Measurements from ENCODE around the gene CBX5. TPM values are rescaled to one million over a fixed set of nuclear protein-coding genes. Genes with fewer than 3 reads are reported as not detected.

The CBX5 gene
- polyA plus RNA-seq, 1 donor from 2014 or later: 57.1 TPM

Small RNA genes lying within 50 kb of the gene (small RNA-seq; reads per million reads assigned to genes)
- gene RN7SL390P: 0 reads per million in 3 experiments
- 0 reads per million in 3 experiments for gene RNU6-950P

Other genes with a start within 250 kb of the CBX5 start
- not detected in 2 replicates for gene HOXC5, start 247.1 kb downstream of the CBX5 start, polyA plus RNA-seq
- not detected in 2 replicates for gene HOXC4, start 226.3 kb downstream of the CBX5 start, polyA plus RNA-seq
- 57.8 and 76.6 TPM in 2 replicates for gene SMUG1, start 91.1 kb downstream of the CBX5 start, polyA plus RNA-seq
- 526 and 613 TPM in 2 replicates for gene HNRNPA1, start 604 bp upstream of the CBX5 start, polyA plus RNA-seq
- gene NFE2, start 20.9 kb upstream of the CBX5 start, polyA plus RNA-seq: not detected in 2 replicates
- gene COPZ1, start 45.0 kb upstream of the CBX5 start, polyA plus RNA-seq: 159 and 192 TPM in 2 replicates
- not detected in 2 replicates for gene GPR84, start 84.4 kb upstream of the CBX5 start, polyA plus RNA-seq
- gene ZNF385A, start 104.6 kb upstream of the CBX5 start, polyA plus RNA-seq: 0.46 TPM in 1 of 2 replicates, not detected in the other
- not detected in 2 replicates for gene ITGA5, start 139.1 kb upstream of the CBX5 start, polyA plus RNA-seq
- not detected in 2 replicates for gene GTSF1, start 193.5 kb upstream of the CBX5 start, polyA plus RNA-seq
- 0.02 and 1.9 TPM in 2 replicates for gene NCKAP1L, start 217.6 kb upstream of the CBX5 start, polyA plus RNA-seq

All from neural cell (in vitro differentiated cells).